Endometrial microvascular endothelial cells (primary cell): ENCODE data around the gene KCTD2. TPM values are rescaled to one million over a fixed set of nuclear protein-coding genes. Genes with fewer than 3 reads are reported as not detected.

ENCODE experiments used
- in situ Hi-C: cut with HindIII; loops from 2 replicates; pipeline ENCODE4 v1.10.0; 2017; ENCODE audit warnings: low sequenced_read_pairs, low pct_unique_long_range_greater_than_20kb; ENCODE audit errors: inconsistent ontology term
- total RNA-seq: library from RNA; depleted of rRNA; stranded (reverse); fragments of >200 nt; gene quantifications from one replicate; pipeline ENCODE4 v1.2.3, GENCODE V29; 2015; ENCODE audit errors: inconsistent ontology term

KCTD2 gene
- total RNA-seq, 1 donor from 2014 or later: 21.4 TPM

DNA sequence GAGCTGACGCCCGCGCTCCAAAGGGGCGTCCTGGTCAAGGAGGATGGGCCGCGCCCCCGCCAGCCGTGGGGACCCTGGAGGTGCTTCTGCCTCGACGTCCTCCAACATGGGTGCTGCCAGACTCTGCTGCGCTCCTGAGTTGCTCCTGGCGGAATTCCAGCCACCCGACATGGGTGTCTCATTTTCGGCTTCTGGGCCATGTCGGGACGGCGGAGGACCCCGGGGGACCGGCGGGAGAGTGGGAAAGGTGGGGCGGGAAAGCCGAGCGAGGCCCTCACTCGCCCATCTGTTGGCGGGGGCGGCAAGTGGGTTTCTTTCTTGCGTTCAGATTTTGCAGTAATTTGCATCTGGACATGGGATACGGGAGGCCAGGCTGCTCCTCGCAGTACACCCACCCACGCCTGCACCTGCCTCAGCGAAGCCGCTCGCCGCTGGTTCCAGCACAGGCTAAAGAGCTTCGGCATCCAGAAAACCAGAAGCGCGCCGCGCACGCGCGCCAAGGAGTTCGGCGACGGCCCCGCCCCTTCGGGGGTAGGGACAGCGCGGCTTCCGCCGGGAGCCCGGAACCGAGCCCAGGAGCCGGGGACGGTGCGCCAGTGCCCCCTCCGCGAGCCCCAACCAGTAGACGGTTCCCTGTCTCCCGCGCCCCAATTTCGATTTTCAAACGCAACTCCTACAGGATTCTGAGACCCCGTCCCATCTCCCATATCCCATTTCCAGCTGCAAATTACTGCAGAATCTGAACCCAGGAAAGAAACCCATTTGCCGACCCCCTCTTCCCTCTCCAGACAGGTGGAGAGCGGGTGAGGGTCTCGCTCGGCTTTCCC, 62.6 kb downstream of the KCTD2 start, which contains the start of gene ARMC7:
ARMC7 (plus strand) TSS at position 563 of the 827 bp plus-strand sequence. CDS start 320 bp downstream, outside the sequence.
- in situ Hi-C loops: no loop called here

DNA sequence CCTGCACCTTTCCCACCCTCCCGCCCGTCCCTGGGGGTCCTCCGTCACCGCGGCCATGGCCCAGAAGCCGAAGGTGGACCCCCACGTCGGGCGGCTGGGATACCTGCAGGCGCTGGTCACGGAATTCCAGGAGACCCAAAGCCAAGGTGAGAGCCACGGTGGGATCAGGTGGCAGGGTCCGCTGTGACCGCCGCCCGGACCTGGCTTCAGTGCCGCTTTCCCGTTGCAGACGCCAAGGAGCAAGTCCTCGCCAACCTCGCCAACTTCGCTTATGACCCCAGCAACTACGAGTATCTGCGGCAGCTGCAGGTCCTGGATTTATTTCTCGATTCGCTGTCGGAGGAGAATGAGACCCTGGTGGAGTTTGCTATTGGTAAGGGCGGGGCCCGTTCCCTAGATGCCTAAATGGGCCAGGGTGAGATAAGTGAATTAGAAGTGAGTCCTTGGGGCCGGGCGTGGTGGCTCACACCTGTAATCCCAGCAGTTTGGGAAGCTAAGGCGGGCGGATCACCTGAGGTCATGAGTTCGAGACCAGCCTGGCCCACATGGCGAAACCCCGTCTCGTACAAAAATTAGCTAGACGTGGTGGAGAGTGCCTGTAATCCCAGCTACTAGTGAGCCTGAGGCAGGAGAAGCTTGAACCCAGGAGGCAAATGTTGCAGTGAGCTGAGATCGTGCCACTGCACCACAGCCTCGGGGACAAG, 63.4 kb downstream of the KCTD2 start:
- in situ Hi-C loops: no loop called here

DNA sequence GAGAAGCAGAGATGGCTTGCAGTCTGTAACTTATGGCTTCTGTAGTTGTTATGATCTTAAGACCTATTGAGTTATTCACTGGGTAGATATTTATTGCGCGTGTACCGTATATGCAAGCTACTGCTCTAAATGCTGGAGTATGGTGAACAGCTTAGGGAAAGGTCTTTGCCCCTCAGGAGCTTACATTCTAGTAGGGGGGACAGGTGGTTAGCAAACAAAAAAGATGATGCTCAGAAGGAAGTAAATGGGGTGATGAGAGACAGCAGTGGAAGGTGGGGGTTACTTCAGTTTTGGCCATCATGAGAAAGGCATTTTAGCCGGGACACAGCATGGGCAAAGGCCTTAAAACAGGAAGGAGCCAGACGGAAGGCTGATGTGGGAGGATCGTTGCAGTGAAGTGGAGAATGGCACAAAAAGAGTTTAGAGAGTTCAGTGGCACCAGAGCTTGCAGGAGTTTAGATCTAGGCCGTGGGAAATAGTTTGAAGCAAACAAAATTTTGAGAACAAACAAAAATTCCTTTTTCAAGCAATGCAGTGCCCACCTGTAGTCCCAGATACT, 64.8 kb downstream of the KCTD2 start:
- in situ Hi-C loops: no loop called here

DNA sequence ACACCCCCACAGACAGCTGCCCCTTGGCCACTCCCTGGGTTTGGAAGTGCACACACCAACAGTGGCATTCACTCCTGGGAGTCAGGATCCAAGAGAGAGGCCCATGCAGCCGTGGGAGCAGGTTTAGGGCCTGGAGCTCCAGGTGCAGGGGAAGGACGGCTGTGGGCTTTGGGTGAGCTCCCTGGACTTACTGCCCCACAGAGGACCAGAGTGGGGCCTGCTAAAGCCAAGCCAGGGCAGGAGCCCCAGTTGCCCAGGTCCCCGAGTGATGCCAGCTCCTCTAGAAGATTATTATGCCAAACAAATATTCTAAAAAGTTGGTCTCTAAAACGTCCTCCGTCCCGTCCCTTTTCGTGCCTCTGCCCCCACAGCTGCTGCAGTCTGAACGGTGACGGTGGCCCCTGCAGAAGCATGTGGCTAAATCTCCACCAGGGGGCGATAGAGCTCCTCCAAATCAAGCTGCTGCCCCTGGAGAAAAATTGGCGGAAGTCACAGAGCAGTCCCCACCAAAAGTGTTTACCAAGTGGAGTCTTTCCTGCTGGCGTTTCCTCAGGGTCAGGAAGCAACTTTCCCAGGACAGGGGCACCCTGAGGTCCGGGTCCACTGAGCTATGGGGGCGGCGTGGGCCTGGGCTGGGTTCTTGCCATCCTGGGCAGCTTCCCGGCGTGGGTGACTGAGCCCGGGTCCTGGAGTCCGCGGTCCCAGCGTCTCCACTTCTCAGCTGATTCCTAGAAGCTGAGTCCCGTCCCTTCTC, 67.0 kb downstream of the KCTD2 start:
- in situ Hi-C loops: no loop called here

DNA sequence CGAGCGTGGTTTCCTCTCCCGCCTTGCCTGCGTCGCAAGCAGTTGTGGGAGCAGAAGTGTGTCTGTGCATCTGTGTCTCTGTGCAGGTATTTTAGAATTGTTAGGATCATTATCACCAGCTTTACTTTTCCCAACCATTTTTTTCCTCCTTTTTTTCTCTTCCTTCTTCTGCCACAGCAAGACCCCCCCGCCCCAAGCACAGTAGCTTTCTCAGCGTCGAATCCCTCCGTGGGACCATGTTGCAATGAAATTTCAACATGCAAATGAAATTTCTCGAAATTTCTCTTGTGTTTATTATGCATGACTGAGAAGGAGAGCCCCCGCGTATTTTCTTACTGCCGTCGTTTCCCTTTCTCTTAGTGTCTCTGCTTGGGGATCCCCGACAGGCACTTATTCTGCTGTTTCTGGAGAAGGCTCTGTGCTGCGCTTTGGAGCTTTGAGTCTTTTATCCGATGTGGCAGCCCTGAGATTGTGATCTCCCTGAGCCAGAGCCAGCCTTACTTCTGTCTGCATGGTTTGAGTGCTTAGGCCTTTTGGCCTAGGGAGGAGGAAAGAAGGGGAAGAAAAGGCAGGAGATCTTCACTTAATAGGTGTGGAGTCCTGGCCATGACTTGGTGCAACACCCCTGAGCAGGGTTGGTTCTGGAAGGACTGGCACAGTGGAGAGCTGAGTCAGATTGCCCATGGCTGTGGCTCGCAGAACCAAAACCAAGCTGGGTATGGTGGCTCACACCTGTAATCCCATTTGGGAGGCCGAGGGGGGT, 67.7 kb downstream of the KCTD2 start:
- in situ Hi-C loops: no loop called here

Other genes with a start within 250 kb of the KCTD2 start
- gene GRIN2C, start 187.3 kb upstream of the KCTD2 start, total RNA-seq: not detected
- gene FDXR, start 174.2 kb upstream of the KCTD2 start, total RNA-seq: 73.7 TPM
- not detected for gene FADS6, start 153.6 kb upstream of the KCTD2 start, total RNA-seq
- not detected for gene USH1G, start 124.0 kb upstream of the KCTD2 start, total RNA-seq
- not detected for gene OTOP2, start 123.0 kb upstream of the KCTD2 start, total RNA-seq
- gene OTOP3, start 111.3 kb upstream of the KCTD2 start, total RNA-seq: not detected
- 5.2 TPM for gene HID1, start 74.5 kb upstream of the KCTD2 start, total RNA-seq
- 15.1 TPM for gene CDR2L, start 59.6 kb upstream of the KCTD2 start, total RNA-seq
- 57.1 TPM for gene MRPL58, start 34.6 kb upstream of the KCTD2 start, total RNA-seq
- 296 TPM for gene ATP5PD, start 256 bp upstream of the KCTD2 start, total RNA-seq
- 4.3 TPM for gene SLC16A5, start 40.7 kb downstream of the KCTD2 start, total RNA-seq
- gene ARMC7, start 62.7 kb downstream of the KCTD2 start, total RNA-seq: 4.2 TPM
- 47.2 TPM for gene NT5C, start 84.5 kb downstream of the KCTD2 start, total RNA-seq
- 432 TPM for gene JPT1, start 107.3 kb downstream of the KCTD2 start, total RNA-seq
- 83.1 TPM for gene SUMO2, start 135.7 kb downstream of the KCTD2 start, total RNA-seq
- gene NUP85, start 158.5 kb downstream of the KCTD2 start, total RNA-seq: 66.9 TPM
- 31.9 TPM for gene GGA3, start 214.4 kb downstream of the KCTD2 start, total RNA-seq
- 56.1 TPM for gene MRPS7, start 214.7 kb downstream of the KCTD2 start, total RNA-seq
- 22.9 TPM for gene MIF4GD, start 224.0 kb downstream of the KCTD2 start, total RNA-seq
- 27.9 TPM for gene SLC25A19, start 242.2 kb downstream of the KCTD2 start, total RNA-seq